Upper lobe of left lung (tissue), 4 donors: ENCODE data around the gene MEGF8.

Source experiments
- CTCF ChIP-seq, 6 experiments: fragments of 450-650 bp in 4 of 6; fragments of 200-600 bp in 2 of 6; sonication (generic) in 2 of 6; IDR thresholded peaks; one replicate each; pipeline ENCODE4 v1.5.1; 2016 to 2019; ENCODE audit warnings: antibody characterized with exemption in 6 of 6
- EP300 ChIP-seq, 4 donors: sonication (generic); formaldehyde crosslinking; IDR thresholded peaks; one replicate each; pipeline ENCODE4 v1.5.1; 2017; ENCODE audit warnings: antibody characterized with exemption in 4 of 4, control low read depth in 2 of 4
- POLR2A ChIP-seq, 4 donors: fragments of 450-650 bp; IDR thresholded peaks; one replicate each; pipeline ENCODE4 v1.5.1; 2016 to 2017; ENCODE audit warnings: antibody characterized with exemption in 4 of 4, mild to moderate bottlenecking in 2 of 4
- POLR2AphosphoS5 ChIP-seq, 2 donors: sonication (generic); formaldehyde crosslinking; IDR thresholded peaks; one replicate each; pipeline ENCODE4 v1.5.1; 2017; ENCODE audit warnings: antibody characterized with exemption in 2 of 2

GRCh38 chr19:42280815-42281145 is 44.7 kb upstream of the MEGF8 start:
- TF ChIP-seq CTCF (IDR thresholded peaks at IDR 0.05), result no peak
- TF ChIP-seq EP300 (IDR thresholded peaks at IDR 0.05), result no peak
- TF ChIP-seq POLR2A (IDR thresholded peaks at IDR 0.05), result no peak
- no peak for TF ChIP-seq POLR2AphosphoS5 (IDR thresholded peaks at IDR 0.05)
